ENCODE results near the gene POMT1. TPM values are rescaled to one million over a fixed set of nuclear protein-coding genes. Genes with fewer than 3 reads are reported as not detected.
"Not testable (repeated sequence)": the region's sequence is repeated elsewhere in the genome, so short reads cannot be mapped to it uniquely, and the experiment has no call there.

The POMT1 gene
- total RNA-seq, 1 donor from 2014 or later = 31.1 TPM

GRCh38 chr9:131470581-131470991 lies 32.1 kb upstream of the POMT1 start:
- no peaks in the 10 kb centered on the region for H3K4me1 ChIP-seq
- no peak overlapping the region for H2AFZ ChIP-seq (replicated peaks)
- Mint-ChIP-seq H3K27me3 (ENCODE audit: insufficient read depth, low read depth) (peaks cover 4% of the 10 kb centered on the region), H3K4me3 (no peak overlapping the region), H3K36me3 (peaks cover 58% of the 10 kb centered on the region), H3K4me1 (no peaks in the 10 kb centered on the region), H3K27ac (no peak overlapping the region), H3K9me3 (no peaks in the 10 kb centered on the region)
- no peak overlapping the region for H3K9ac ChIP-seq
- DNase-seq (ENCODE audit: low spot score) = no peak
- H3K4me3 ChIP-seq = no peak overlapping the region
- no peak overlapping the region for H3K27ac ChIP-seq
- no peak for TF ChIP-seq EZH2phosphoT487 (IDR thresholded peaks at IDR 0.05)
- TF ChIP-seq CTCF (IDR thresholded peaks at IDR 0.05) = no peak
- no peak for TF ChIP-seq EZH2 (IDR thresholded peaks at IDR 0.05)
- no peaks in the 10 kb centered on the region for H3K27me3 ChIP-seq
- H3K4me2 ChIP-seq = no peak overlapping the region
- H4K20me1 ChIP-seq (ENCODE audit: low read depth) = peaks cover 94% of the 10 kb centered on the region
- H3K9me3 ChIP-seq (ENCODE audit: low read depth) = no peaks in the 10 kb centered on the region
- peaks cover 92% of the 10 kb centered on the region for H3K79me2 ChIP-seq (ENCODE audit: low read depth)
- peaks cover 20% of the 10 kb centered on the region for H3F3A ChIP-seq (ENCODE audit: low read depth)
- peaks cover 24% of the 10 kb centered on the region for H3K36me3 ChIP-seq

GRCh38 chr9:131472085-131472484 lies 30.6 kb upstream of the POMT1 start:
- H3K27me3 ChIP-seq, H3K4me1 Mint-ChIP-seq: not testable (repeated sequence)

GRCh38 chr9:131473198-131473885 lies 29.4 kb upstream of the POMT1 start:
- H3K4me1 ChIP-seq = no peaks in the 10 kb centered on the region
- H3K9ac ChIP-seq = no peak overlapping the region
- H3K4me3 Mint-ChIP-seq = no peak overlapping the region
- H3K9me3 Mint-ChIP-seq = no peaks in the 10 kb centered on the region
- H3K4me1 Mint-ChIP-seq = no peaks in the 10 kb centered on the region
- no peak overlapping the region for H3K4me2 ChIP-seq
- H3K36me3 ChIP-seq = peaks cover 17% of the 10 kb centered on the region
- peaks cover 2% of the 10 kb centered on the region for H3K27me3 Mint-ChIP-seq (ENCODE audit: insufficient read depth, low read depth)
- H3F3A ChIP-seq (ENCODE audit: low read depth) = peaks cover 43% of the 10 kb centered on the region
- H3K27me3 ChIP-seq = no peaks in the 10 kb centered on the region
- no peak for TF ChIP-seq EZH2phosphoT487 (IDR thresholded peaks at IDR 0.05)
- no peak for TF ChIP-seq CTCF (IDR thresholded peaks at IDR 0.05)
- TF ChIP-seq EZH2 (IDR thresholded peaks at IDR 0.05) = no peak
- peak overlapping the region; percentile 53 for H3K27ac ChIP-seq
- peaks cover 97% of the 10 kb centered on the region for H4K20me1 ChIP-seq (ENCODE audit: low read depth)
- peaks cover 65% of the 10 kb centered on the region for H3K79me2 ChIP-seq (ENCODE audit: low read depth)
- H2AFZ ChIP-seq (replicated peaks) = no peak overlapping the region
- H3K27ac Mint-ChIP-seq = no peak overlapping the region
- no peak for DNase-seq (ENCODE audit: low spot score)
- H3K4me3 ChIP-seq = no peak overlapping the region
- peaks cover 46% of the 10 kb centered on the region for H3K36me3 Mint-ChIP-seq
- no peaks in the 10 kb centered on the region for H3K9me3 ChIP-seq (ENCODE audit: low read depth)

More at GRCh38 chr9:131472085-131472484, 30.6 kb upstream of the POMT1 start:
- not testable (repeated sequence) for H2AFZ ChIP-seq (replicated peaks); H3K9me3 ChIP-seq (ENCODE audit: low read depth); H3K27me3 Mint-ChIP-seq (ENCODE audit: insufficient read depth, low read depth); H3K4me1 ChIP-seq; H3K4me2 ChIP-seq; H3K4me3 Mint-ChIP-seq; DNase-seq (ENCODE audit: low spot score); H3K27ac ChIP-seq; H3K9me3 Mint-ChIP-seq; H3K27ac Mint-ChIP-seq; H3K4me3 ChIP-seq; H3K9ac ChIP-seq
- Histone ChIP-seq H4K20me1 (ENCODE audit: low read depth) (peaks cover 97% of the 10 kb centered on the region), H3K36me3 (peaks cover 17% of the 10 kb centered on the region), H3K79me2 (ENCODE audit: low read depth) (peaks cover 78% of the 10 kb centered on the region), H3F3A (ENCODE audit: low read depth) (peaks cover 35% of the 10 kb centered on the region)
- peaks cover 52% of the 10 kb centered on the region for H3K36me3 Mint-ChIP-seq

DNA sequence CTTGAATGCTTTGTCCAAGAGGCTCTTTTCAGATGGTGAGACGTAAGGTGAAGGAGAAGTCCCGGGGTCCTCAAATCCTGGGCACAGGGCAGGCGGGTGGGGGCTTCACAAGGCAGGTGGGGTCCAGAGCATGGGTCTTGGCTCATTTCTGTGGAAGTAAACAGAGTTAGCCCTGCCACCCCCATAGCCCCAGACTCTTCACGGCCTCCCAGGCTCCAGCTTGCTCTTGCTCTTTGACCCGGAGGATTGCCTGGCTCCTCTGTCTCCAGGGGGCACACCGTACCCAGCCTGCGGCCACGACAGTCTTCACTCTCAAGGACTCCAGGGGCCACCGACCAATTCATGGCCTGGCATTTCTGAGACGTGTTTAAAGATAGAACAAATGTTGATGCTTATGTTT lies 28.8 kb upstream of the POMT1 start:
- H4K20me1 ChIP-seq (ENCODE audit: low read depth) = peaks cover 97% of the 10 kb centered on the region
- H3K27me3 ChIP-seq = no peaks in the 10 kb centered on the region
- no peak for DNase-seq (ENCODE audit: low spot score)
- Mint-ChIP-seq H3K9me3 (no peaks in the 10 kb centered on the region), H3K36me3 (peaks cover 46% of the 10 kb centered on the region), H3K27ac (no peak overlapping the region), H3K4me3 (no peak overlapping the region), H3K4me1 (no peaks in the 10 kb centered on the region), H3K27me3 (ENCODE audit: insufficient read depth, low read depth) (peaks cover 5% of the 10 kb centered on the region)
- peak overlapping the region; percentile 53 for H3K27ac ChIP-seq
- peaks cover 38% of the 10 kb centered on the region for H3F3A ChIP-seq (ENCODE audit: low read depth)
- no peaks in the 10 kb centered on the region for H3K9me3 ChIP-seq (ENCODE audit: low read depth)
- no peak for TF ChIP-seq EZH2phosphoT487 (IDR thresholded peaks at IDR 0.05)
- no peak for TF ChIP-seq EZH2 (IDR thresholded peaks at IDR 0.05)
- no peak for TF ChIP-seq CTCF (IDR thresholded peaks at IDR 0.05)
- no peak overlapping the region for H3K9ac ChIP-seq
- no peak overlapping the region for H2AFZ ChIP-seq (replicated peaks)
- H3K4me3 ChIP-seq = no peak overlapping the region
- peaks cover 64% of the 10 kb centered on the region for H3K79me2 ChIP-seq (ENCODE audit: low read depth)
- H3K36me3 ChIP-seq = peaks cover 17% of the 10 kb centered on the region
- no peaks in the 10 kb centered on the region for H3K4me1 ChIP-seq
- H3K4me2 ChIP-seq = no peak overlapping the region
